Posterior cingulate gyrus (tissue), 11 donors: Measurements from ENCODE around the gene KDM5B.
"Not testable (repeated sequence)": the region's sequence is repeated elsewhere in the genome, so short reads cannot be mapped to it uniquely, and the experiment has no call there.

ENCODE experiments used
- DNase-seq, 10 donors: peaks; one replicate each; pipeline versions ENCODE4 v3.0.0 to v3.0.0-alpha.2; 2020 to 2021; ENCODE audit warnings: mixed read lengths in 3 of 10
- intact Hi-C: fragments of 100-400 bp; cut with DNase I; formaldehyde crosslinking; loops from one replicate; pipeline ENCODE4 v1.15.1; 2023

KDM5B gene

DNA sequence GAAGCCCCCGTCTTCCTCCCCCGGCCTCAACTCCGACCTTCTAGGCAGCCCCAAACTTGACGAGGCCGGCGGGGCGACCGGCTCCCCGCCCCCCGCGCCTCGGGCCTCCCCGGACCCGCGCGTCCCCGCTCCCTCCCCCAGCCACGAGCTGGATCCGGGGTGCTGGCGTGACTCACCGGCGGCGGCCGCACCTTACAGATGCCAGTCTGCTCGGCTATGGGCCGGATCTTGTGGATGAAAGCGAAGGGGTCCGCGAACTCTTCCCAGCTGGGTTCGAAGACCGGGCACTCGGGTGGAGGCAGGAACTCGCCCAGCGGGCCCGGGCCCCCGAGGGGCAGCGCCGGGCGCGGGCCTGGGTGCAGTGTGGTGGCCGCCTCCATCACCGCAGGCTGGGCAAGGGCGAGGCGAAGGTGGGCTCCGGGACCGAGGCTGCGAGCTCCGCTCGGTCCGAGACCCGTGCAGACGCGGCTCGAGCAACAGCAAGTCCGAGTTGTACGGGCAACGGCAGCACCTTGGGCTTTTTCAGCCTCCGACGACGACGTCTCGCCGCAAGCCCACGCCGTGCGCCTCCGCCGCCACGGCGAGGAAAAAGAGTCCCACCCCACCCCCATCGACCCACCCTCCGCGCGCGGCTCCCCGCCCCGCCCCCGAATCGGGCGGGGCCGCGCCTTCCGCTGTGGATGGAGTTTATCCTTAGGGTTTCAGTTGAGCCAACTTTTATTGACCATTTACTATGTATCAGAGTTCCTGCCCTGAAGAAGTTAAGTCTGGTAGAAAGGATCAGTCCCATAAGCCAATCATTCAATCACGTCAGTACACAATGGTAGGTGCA, at the start of gene KDM5B:
Gene KDM5B, minus strand, starts transcription at position 496 of the 832 bp plus-strand sequence. Its CDS starts 116 bp downstream, at position 380.
- intact Hi-C loops = no loop called here
- DNase-seq = peak; percentile 51 to 94 (median 68)

DNA sequence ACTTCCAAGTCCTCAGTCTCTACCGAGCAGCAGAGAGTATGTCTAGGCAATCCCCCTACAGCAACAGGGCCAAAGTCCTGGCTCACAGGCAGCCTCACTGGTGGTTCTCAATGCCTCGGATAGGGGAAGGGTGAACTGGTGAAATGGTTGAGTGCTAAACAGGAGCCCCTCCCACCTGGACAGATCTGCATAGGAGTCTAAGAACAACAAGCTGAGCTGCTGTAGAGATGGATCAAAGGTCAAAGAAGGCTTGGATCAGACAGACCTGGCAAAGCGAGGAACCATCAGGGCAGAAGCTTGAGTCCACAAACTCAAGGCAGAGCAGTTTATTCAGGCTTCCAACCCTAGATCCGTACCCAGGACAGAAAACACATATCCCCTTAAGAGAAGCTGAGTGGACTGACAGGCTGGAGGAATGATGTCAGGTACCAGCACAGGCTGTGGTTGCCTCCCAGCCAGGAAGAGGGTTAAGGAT, 49.0 kb upstream of the KDM5B start:
- intact Hi-C loops = no loop called here
- DNase-seq = no peak

DNA sequence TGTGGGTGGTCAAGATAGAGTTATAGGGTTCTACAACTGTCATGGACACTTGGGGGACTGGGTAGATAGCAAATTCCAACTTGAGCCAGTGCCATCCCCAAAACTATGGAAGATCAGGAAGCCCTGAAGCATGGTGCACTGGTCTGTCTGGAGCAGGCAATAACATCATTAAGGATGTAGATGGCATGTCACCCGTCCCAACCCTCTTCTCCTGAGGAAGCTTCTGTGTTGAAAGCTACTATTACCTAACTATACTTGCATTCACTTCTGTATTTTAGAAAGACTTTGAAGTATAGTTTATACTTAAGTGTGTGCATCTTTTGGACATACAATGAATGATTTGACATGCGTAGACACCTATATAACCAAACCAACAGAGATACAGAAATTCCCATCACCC, 47.8 kb upstream of the KDM5B start:
- intact Hi-C loops = no loop called here
- no peak for DNase-seq

DNA sequence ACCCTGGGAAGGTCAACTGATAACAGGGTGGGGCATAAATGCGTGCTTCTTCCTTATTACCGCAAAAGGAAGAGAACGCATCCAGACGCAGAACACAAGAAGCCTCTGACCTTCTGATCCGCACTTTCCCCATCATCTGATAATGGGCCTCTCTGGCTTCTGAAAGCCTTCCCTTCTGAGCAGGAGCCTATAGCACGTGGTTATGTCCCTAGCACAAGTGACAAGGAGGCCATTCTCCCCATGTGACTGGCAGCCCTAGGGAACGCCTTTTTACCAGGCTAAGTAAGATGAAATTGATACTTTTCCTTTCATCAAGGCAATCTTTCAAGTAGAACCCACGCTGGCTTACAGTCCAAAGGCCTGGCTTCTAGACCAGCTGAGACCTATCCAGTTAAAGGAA, 46.6 kb upstream of the KDM5B start:
- DNase-seq = no peak
- intact Hi-C loops = no loop called here

DNA sequence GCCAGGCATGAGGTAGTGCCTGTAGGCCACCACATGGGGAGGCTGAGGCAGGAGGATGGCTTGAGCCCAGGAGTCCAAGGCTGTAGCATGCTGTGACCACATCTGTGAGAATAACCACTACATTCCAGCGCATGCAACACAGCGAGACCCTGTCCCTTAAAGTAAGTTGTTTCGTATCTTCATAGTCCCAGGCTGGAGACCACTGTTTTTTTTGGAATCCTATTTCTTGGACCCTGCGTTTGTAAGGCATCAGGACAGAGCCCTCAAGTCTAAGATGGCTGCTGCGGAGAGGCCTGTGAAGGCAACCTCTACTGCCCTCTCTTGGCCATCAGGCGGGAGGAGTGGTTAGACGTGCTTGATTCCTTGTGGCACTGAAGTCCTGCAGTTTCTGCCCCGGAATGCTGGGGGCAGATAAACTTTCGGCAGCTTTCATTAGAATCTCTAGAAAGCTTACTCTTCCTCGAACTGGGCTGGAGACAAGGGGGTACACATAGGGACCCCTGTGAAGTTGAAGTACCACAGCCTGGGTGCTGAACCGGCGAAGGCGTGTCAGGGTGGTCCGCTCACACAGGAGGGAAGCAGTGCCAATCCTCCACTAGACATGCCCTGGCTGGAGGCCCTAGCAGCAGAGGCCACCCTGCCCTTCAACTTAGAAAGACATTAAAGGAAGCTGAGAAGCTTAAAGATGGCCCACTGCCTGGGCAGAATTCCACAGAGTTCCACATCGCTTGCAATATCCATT, 44.1 kb upstream of the KDM5B start:
- intact Hi-C loops = no loop called here
- peak in 1 of 10 donors; percentile 35 for DNase-seq

DNA sequence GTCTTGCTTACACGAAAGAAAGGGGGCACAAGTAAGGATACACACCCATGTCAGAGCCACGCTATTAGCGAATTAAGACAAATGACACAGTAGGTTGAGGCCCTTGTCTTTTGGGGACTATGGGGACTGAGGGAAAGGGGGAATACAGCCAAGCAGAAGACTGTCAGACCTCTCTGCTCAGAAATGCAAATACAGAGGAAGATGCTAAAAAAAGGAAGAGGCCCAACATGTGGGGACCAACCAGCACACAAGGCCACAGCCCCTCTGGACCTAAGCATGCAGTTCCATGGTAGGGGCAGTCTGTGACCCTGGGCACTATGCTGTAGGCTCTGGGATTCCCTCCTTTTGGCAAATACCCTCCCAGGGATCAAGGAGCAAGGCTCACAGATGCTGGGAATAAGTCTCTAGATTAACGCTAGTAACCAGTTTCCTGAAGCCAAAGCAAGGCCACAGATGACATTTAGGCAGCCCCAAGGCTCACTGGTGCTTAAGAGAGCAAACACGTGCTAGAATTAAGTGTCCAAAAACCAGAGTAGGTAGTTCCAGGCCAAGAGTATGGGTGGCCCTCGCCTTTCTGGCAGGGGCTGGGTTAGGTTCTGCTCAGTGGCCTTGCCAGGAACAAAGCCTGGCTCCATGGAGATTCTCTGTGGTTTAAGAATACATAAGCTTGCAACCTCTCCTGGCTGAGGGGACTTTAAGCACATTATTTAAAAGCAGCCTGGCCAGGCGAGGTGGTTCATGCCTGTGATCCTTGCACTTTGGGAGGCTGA, 42.6 kb upstream of the KDM5B start:
- DNase-seq = no peak
- intact Hi-C loops = no loop called here

DNA sequence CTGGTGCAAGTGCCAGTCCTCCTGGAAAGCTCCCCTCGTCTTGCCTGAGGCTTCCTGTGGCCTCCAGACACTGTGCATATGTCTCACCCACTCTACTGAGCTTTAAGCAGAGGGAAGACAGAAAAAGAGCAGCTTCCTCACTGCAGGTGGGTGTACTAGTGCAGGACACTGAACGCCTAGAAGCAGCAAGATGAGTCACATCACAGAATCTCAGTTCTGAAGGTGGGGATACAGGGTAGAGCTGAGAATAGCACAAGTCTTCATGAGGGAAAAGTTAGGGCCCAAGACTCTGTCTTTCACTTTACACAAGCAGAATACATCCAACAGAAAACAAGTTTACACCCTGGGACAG, 39.9 kb upstream of the KDM5B start:
- peak in 3 of 10 donors; percentile 13 to 24 (median 21) for DNase-seq
- intact Hi-C loops = no loop called here

DNA sequence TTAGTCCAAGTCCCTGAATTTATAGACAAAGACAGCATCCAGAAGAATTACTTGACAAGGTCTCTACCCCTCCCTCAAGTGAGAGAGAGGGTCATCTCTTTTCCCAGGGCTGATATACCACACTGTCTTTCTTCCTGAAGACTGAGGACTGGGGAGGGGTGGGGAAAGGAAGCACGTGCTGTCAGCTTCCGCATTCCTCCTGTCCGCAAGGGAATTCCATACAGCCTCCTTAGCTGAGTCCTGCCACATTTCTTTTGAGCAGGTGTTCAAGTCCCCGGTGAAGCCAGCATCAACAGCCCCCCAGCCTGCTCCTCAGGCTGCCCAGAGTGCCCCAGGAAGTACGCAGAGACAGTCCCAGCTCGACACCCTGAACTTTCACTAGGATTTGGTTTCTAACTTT, 36.7 kb upstream of the KDM5B start:
- DNase-seq = peak in 1 of 10 donors; percentile 45
- intact Hi-C loops = no loop called here

DNA sequence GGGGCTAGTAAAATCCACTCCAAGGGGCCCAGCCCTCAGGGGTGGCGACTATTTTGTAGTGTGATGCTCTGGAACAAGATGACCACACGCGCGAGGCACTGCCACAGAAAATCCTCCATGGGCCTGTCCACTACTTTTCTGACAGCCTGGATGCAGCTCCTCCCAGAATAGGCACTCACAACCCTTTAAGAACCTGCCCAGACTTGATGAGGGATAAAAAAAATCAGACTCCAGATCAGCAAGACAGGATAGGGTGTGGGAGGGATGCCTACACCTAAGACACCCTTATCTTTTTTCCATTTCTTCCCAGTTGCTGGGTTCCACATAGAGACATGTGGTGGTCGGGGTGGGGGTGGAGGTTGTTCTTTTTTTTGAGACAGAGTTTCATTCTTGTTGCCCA, 36.0 kb upstream of the KDM5B start:
- intact Hi-C loops = no loop called here

DNA sequence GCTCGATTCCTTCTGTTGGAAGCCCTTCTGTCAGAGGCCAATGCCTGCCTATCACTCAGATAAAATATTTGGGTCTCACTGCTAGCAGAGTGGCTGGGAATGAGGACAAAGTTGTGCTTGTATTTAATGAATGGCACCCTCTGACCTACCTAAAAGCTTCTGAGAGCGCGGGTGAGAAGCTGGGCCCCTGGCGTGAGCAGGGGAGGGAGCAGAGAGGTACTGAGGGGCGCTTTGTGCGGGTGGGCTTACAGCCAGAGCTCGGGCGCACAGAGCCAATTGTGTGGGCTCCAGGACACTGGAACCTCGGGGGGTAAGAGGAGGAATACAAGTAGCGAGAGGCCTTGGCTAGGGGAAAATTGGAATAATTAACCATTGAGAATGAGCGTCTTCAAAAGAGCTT, 34.9 kb upstream of the KDM5B start:
- intact Hi-C loops = no loop called here
- peak in 3 of 10 donors; percentile 15 to 45 (median 23) for DNase-seq

More for the DNA sequence above, 36.0 kb upstream of the KDM5B start:
- DNase-seq = no peak

DNA sequence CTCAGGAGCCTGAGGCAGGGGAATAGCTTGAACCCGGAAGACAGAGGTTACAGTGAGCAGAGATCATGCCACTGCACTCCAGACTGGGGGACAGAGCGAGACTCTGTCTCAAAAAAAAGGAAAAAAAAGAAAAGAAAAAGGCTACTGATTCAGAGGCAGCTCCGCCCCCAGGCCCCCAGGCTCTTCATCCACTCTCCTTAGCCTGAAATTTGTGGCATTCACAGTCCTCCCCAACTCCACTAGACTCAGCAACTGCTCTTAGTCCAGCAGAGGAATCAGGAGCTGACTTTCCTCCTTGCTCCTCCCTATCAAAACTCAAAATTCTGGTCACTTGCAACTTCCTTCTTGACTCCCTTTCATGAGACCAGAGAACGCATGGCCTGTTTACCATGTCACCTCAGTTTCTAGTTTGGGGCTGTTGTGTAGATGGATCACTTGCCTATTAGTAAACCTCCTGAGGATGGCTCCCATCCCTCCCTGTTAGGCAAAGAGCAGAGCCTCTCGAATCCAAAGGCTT, 29.6 kb upstream of the KDM5B start:
- intact Hi-C loops = no loop called here
- DNase-seq = peak in 1 of 10 donors; percentile 4

DNA sequence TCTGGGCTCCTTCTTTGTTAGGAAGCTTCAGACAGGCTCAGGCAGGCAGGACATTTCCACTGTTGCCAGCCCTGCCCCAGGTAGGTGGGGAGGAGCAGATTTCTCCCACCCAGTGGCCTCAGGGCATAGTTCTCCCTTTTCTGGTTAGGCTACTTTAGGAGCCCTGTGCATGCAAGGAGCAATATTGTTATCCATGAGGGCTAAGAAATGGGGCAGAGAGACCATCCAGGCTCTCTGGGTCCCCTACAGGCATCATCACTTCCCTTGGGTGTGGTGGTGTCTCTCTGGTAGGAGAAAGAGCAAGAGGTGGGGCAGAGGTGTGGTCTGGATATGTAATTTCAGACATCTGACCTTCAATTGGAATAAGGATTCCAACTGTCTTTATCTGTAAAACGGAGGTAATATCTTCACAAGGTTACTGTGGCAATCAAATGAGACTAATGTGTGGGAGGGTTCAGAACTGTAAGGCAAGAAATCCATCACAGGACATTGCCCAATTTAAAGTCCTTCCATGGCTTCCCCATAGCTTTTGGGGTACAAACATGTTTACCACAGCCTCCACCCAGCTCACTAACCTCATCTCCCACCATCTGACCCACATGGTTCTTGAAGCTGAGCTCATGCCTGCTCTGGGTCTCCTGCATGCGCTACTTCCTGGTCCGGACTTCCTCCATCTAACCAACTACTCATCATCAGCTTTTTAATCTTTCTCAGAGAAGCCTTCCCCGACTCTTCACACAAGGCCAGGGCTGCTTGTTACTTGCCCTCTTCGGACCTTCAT, 28.6 kb upstream of the KDM5B start:
- intact Hi-C loops = no loop called here
- DNase-seq = peak in 1 of 10 donors; percentile 13

DNA sequence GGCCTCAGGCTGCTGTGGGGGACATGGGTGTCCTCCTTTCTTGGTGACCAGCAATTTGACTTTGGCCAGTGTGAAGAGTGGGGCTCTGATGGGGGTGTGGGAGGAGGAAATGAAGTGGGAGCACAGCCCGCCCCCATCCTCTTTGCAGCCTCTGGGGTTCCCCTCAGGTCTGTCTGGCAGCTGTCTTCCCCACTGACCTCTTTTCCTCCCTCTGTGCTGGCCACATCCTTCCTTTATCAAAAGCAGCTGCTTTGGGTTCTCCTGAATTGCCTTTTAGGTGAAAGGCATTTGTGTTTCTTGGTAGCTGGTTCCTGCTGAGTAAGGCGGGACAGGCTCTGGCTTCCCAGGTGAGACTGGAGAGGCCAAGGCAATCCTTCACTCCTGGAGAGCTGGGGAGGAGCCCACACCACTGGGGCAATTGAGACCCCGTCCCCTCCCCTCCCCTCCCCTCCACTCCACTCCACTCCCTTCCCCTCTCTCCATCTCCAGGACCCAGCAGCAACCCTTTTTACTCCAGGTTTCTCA, 27.4 kb upstream of the KDM5B start:
- intact Hi-C loops = no loop called here
- no peak for DNase-seq

DNA sequence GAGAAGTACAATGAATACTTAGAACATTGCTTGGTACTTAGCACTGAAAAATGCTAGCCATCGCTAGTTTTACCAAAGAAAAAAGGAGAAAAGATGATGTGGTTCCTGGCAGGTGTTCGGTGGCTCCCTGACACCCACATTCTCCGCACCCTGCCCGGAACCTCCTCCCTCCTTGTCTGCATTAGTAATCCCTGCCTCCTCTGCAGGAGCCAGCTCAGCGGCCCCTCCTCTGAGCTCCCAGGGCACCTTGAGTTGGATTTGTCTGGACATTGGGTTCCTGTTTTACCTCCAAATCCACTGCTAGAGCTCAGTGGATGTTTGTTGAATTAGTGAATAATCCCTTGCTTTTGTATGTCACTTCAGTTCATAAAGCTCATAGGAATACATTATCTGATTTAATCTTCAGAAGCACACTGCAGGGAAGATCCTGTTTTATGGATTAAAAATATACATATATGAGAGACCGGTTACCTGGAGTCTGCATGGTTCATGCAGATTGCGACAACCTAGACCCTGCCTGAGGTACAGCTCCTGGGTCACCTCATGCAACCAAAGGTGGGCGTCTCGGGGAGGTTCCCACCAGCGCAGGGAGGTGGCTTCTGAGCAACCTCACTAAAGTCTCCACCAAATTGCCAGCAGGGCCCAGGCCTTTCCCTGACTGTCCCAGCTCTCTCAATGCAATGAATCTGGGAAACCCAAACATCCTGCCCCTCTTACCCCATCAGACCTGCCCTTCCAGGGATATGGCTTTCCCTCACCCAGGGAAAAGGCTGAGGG, 26.7 kb upstream of the KDM5B start:
- intact Hi-C loops = no loop called here
- peak in 8 of 10 donors; percentile 26 to 92 (median 60) for DNase-seq

DNA sequence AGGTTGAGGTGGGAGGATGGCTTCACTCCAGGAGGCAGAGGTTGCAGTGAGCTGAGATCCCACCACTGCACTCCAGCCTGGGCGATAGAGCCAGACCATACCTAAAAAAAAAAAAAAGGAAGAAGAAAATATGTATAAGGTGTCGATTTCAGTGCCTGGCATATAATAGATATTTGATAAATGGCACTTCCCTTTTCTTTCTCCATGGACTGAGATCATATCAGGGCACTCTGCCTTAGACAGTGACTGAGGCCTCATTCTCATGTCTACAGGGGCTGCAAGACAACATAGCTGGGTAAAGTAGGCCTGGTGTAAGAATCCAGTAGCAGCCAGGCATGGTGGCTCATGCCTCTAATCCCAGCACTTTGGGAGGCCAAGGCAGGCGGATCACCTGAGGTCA, 23.7 kb upstream of the KDM5B start:
- intact Hi-C loops = no loop called here
- DNase-seq = peak in 1 of 10 donors; percentile 14

DNA sequence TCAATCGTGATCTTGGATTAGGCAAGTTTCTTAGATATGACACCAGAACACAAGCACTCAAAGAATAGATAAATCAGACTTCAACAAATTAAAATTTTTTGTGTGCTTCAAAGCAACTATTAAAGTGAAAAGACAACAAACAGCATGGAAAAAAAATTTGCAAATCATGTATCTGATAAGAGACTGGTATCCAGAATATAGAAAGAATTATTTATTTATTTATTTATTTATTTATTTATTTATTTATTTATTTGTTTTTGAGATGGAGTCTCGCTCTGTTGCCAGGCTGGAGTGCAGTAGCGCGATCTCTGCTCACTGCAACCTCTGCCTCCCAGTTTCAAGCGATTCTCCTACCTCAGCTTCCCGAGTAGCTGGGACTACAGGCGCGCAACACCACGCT, 21.0 kb upstream of the KDM5B start:
- intact Hi-C loops, DNase-seq: not testable (repeated sequence)

DNA sequence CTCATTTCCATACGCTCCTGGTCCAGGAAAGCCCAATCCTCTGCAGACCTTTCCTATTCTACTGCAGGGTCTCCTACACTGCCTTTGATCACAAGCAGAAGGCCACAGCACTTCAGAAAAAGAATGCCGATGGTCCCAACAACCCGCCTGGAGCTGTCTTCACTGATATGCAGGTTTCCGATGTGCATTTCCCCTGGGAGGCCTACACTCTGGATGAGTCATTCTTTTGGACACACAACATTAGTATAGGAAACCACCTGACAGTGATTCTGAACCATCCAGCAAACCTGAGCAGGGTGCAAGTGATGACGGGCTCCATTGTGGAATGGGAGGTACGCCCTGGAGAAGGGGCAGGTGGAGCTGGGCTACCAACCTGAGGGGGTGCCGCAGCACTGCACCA, 17.5 kb upstream of the KDM5B start:
- peak in 1 of 10 donors; percentile 36 for DNase-seq
- intact Hi-C loops = no loop called here

DNA sequence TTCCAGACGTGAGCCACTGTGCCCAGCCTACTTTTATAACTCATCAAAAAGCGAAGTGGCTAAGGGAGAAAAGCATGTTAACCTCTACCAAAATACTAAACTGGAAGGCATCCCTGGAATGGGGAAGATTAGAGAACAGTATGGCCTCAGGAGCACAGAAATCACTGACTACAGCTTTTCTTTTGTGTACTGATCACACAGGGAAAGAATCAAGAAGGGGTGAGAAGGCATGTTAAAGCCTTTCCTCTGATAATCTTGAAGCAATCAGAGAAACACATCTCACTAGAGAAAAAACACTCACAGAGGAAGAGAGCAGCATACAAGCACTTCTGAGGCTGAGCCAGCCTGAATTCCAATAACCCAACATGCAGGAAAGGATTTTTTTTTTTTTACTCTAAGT, 13.2 kb upstream of the KDM5B start:
- no peak for DNase-seq
- intact Hi-C loops = no loop called here

DNA sequence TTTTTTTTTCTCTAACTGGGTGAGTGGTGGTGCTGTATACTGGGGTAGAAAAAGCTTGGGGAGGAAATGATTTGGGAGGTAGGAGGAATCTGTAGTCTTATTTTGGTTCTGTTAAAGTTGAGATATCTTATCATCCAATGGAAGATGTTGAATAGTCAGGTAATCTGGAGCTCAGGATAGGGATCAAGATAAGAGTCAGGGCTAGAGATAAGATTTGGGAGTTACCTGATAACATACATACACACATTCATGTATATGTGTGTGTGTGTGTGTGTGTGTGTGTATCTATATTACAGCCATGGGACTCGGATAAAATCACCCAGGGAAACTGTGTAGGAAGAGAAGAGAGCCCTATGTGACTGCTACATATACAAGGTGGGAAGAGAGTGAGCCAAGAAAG, 10.6 kb upstream of the KDM5B start:
- intact Hi-C loops = no loop called here

More for the DNA sequence above, 10.6 kb upstream of the KDM5B start:
- no peak for DNase-seq
